Epithelial cell of umbilical artery (primary cell): Measurements from ENCODE around the gene ZNF316. TPM values are rescaled to one million over a fixed set of nuclear protein-coding genes. Genes with fewer than 3 reads are reported as not detected.

ENCODE experiments used
- total RNA-seq: library from RNA; depleted of rRNA; stranded (reverse); fragments of >200 nt; gene quantifications from 2 replicates; pipeline ENCODE4 v1.2.3, GENCODE V29; 2014

The ZNF316 gene
- 11.1 and 12.3 TPM in 2 replicates for total RNA-seq

DNA sequence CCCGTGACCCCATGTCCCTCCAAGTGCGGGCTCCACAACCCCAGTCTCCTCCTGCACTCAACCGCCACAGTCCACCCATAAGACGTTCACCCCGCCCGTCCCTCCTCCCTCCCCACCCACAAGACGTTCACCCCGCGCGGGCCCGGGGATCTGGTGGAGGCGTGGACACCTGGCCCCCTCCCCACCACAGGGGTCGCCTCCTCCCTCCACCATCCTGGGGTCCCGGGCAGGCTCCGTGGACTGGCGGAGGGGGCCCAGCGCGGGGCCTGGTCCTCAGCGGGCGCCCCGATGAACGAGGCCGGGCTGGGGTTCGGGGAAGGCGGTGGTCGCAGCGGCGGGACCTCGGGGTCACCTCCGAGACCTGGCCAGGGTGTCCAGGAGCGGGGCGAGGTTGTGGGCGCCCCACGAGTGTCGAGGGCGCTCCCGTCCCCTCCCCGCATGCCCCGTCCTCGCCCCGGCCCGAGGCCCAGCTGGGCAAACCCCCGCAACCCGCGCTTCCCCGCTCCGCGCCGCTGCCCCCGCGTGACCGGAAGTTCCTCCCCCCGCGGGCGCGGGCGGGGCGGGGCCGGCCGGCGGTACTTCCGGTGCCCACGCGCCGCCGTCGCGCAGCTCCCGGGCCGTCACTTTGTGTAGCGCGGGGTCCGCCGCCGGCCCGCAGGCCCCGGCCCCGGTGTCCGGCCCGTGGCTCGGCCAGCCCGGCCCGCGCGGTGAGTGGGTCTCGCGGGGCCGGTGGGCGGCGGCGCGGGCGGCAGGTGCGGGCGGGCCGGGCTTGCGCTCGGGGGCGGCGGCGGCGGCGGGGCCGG, at the start of gene ZNF316:
Gene ZNF316 (plus strand): TSS at position 578 of the 803 bp plus-strand sequence. CDS start 5,092 bp downstream, outside the sequence.

DNA sequence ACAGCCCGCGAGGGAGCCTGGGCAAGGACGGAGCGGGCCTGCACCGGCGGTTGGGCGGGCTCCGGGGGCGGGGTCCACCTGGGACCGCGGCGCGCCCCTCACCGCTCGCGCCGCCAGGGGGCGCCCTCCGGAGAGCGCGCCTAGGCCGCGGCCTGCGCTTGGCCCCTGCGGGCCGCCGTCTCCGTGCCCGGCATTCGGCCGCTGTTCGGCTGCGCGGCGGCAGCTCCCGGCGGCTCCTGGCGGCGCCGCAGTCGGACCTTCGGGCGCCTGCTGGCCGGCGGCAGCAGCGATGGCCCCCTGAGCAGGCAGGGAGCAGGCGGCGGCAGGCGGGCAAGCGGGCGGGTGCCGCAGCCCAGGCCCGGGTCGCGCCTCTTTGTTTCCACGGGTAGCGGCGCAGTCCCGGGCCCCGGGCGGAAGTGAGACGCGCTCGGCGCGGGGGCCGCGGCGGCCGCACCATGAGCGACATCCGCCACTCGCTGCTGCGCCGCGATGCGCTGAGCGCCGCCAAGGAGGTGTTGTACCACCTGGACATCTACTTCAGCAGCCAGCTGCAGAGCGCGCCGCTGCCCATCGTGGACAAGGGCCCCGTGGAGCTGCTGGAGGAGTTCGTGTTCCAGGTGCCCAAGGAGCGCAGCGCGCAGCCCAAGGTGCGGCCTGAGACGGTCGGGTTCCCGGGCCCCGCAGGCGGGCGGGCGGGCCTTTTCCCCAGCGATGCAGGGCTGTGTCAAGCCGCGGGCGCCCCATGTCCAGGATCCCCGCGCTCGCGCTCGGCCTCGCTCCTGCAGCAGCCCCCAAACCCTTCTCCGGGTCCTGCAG, 47.1 kb upstream of the ZNF316 start, which contains the start of gene INTS15:
Gene INTS15 (plus strand): TSS at position 193 of the 816 bp plus-strand sequence. CDS start 263 bp downstream, at position 456.

DNA sequence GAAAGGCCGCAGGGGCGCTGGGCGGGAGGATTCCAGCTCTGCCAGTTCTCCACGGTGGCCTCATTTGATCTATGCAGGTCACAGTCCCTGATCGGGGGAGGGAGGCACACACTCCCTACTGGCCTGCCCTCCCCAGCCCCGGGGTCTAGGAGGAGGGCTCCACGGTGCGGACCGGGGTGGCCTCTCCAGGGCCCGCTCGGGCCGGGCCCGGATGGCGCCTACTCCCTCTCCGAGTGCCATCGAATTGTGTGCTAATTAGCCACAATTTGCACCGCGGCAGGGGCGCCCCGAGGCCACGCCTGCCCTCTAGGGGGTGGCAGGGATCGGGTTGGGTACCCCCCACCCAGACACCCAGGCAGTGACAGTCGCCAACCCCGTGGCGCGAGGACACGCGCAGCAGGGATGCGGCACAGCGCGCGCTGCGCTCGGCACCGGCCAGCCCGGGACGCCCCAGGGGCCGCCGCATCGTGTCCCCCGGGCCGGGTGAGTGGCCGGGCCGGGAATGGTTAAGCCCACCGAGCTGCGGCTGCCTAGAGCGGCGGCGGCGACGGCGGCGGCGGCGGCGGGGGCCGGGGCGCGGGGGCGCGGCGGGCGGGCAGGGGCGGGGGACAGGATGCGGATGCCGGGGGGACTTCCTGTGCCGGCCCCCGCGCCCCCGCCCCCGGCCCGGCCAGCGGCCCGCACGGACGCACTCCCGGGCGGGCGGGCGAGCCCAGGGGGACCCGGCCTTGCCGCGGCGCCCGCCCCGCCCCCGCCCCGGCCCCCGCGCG, 22.0 kb upstream of the ZNF316 start, which contains the start of gene ZNF853:
Gene ZNF853 (plus strand): TSS at position 658 of the 770 bp plus-strand sequence. CDS start 565 bp downstream, outside the sequence.

Other genes starting within 250 kb of the ZNF316 start
- 21.1 and 22.2 TPM in 2 replicates for gene DAGLB, start 189.4 kb upstream of the ZNF316 start, total RNA-seq
- gene KDELR2, start 153.2 kb upstream of the ZNF316 start, total RNA-seq = 146 and 149 TPM in 2 replicates
- not detected in 2 replicates for gene GRID2IP, start 85.9 kb upstream of the ZNF316 start, total RNA-seq
- gene ZDHHC4, start 59.9 kb upstream of the ZNF316 start, total RNA-seq = 33.0 and 37.7 TPM in 2 replicates
- gene INTS15, start 47.3 kb upstream of the ZNF316 start, total RNA-seq = 9.1 and 11.2 TPM in 2 replicates
- gene ZNF853, start 21.7 kb upstream of the ZNF316 start, total RNA-seq = 0.15 and 0.97 TPM in 2 replicates
- gene ZNF12, start 69.6 kb downstream of the ZNF316 start, total RNA-seq = 11.7 and 13.4 TPM in 2 replicates
- 0.15 TPM in 1 of 2 replicates, not detected in the other for gene RSPH10B2, start 116.8 kb downstream of the ZNF316 start, total RNA-seq
- 61.4 and 65.9 TPM in 2 replicates for gene CCZ1B, start 189.0 kb downstream of the ZNF316 start, total RNA-seq